K562 (cell line): ENCODE measurements around the gene DIP2A. TPM values are rescaled to one million over a fixed set of nuclear protein-coding genes. Genes with fewer than 3 reads are reported as not detected.

ENCODE experiments used
- ATAC-seq: fragments of 200-7000 bp; cut with Tn5 transposase; 3 replicates; pipeline ENCODE4 v1.9.1; 2020; ENCODE audit warnings: moderate library complexity
- BruUV-seq: library from RNA; stranded (reverse); fragments of 400-500 nt; replicated peaks from 2 replicates; lab custom pipeline; 2021; lab: Mats Ljungman, UMichigan
- CTCF ChIA-PET: fragments of 300-600 bp; formaldehyde crosslinking; extraction: SDS; loops from one replicate; lab custom pipeline; 2021; ENCODE audit warnings: low intra/inter-chr PET ratio; lab: Yijun Ruan, JAX
- POLR2A ChIA-PET: fragments of 300-600, 350-650 bp; sonication (Branson Sonifier 250); formaldehyde crosslinking; extraction: SDS; loops from one replicate; lab custom pipeline; 2021; ENCODE audit warnings: antibody characterized with exemption, inconsistent platforms; lab: Yijun Ruan, JAX
- DNase-seq, 4 experiments: peaks; one replicate each; pipeline versions ENCODE4 v3.0.0 to v3.0.0-alpha.2; 2011 to 2018; ENCODE audit warnings: low spot score in 3 of 4, mixed read lengths in 3 of 4; ENCODE audit errors: extremely low read depth in 1 of 4
- FAIRE-seq: peaks from 2 replicates; lab custom pipeline; 2011; peaks lifted over from hg19 to GRCh38; lab: Jason Lieb, UNC
- H2AFZ ChIP-seq: 2 replicates; pipeline ENCODE4 v1.6.0; 2011; ENCODE audit warnings: low read depth, low read length, control low read depth, inconsistent platforms
- H3K27ac ChIP-seq: fragments of 200-600 bp; 3 replicates; pipeline ENCODE4 v1.8.0; 2011; ENCODE audit warnings: low read depth, mild to moderate bottlenecking, control low read depth, inconsistent platforms, low read length, moderate library complexity, mixed read lengths; ENCODE audit errors: extremely low read depth
- H3K27me3 ChIP-seq, 2 experiments: fragments of 300-600 bp in 1 of 2; 2 replicates in 1 of 2; 3 replicates in 1 of 2; pipeline versions ENCODE4 v1.6.0 to v1.8.0; 2011; ENCODE audit warnings: inconsistent platforms in 2 of 2, low read length in 2 of 2, mild to moderate bottlenecking in 1 of 2, mixed read lengths in 1 of 2, moderate library complexity in 1 of 2; ENCODE audit not compliant: control insufficient read depth in 2 of 2, insufficient read depth in 2 of 2
- H3K36me3 ChIP-seq: fragments of 300-600 bp; 3 replicates; pipeline ENCODE4 v1.8.0; 2011; ENCODE audit warnings: mild to moderate bottlenecking, low read length, inconsistent platforms; ENCODE audit not compliant: control insufficient read depth, insufficient read depth
- H3K4me1 ChIP-seq, 2 experiments: fragments of 200-600 bp in 1 of 2; replicated peaks in 1 of 2; 2 replicates in 1 of 2; 3 replicates in 1 of 2; pipeline versions ENCODE4 v1.5.1 to v1.8.0; 2011; ENCODE audit warnings: inconsistent platforms in 2 of 2, low read length in 2 of 2, mild to moderate bottlenecking in 1 of 2, mixed read lengths in 1 of 2, moderate library complexity in 1 of 2; ENCODE audit not compliant: control insufficient read depth in 2 of 2, insufficient read depth in 2 of 2
- H3K4me2 ChIP-seq: 2 replicates; pipeline ENCODE4 v1.6.1; 2011; ENCODE audit warnings: low read length, control low read depth, inconsistent platforms, mixed read lengths; ENCODE audit not compliant: insufficient read depth
- H3K4me3 ChIP-seq: fragments of 200-600 bp; sonication (generic), shearing (Covaris generic); 2 replicates; pipeline ENCODE4 v1.5.1; 2016; ENCODE audit warnings: control low read depth, inconsistent platforms
- H3K79me2 ChIP-seq: fragments of 200-600 bp; 3 replicates; pipeline ENCODE4 v1.8.0; 2011; ENCODE audit warnings: low read length, inconsistent platforms; ENCODE audit not compliant: control insufficient read depth, insufficient read depth
- H3K9ac ChIP-seq, 2 experiments: 2 replicates each; pipeline versions ENCODE4 v1.6.0 to v1.6.1; 2011; ENCODE audit warnings: low read depth in 2 of 2, low read length in 2 of 2, control low read depth in 1 of 2, inconsistent platforms in 1 of 2, mild to moderate bottlenecking in 1 of 2, mixed read lengths in 1 of 2; ENCODE audit not compliant: insufficient read depth in 1 of 2
- H3K9me1 ChIP-seq: one replicate; pipeline ENCODE4 v1.6.0; 2011; ENCODE audit warnings: inconsistent platforms, mild to moderate bottlenecking, low read length, moderate library complexity; ENCODE audit not compliant: control insufficient read depth, insufficient read depth
- H3K9me3 ChIP-seq: replicated peaks from 2 replicates; pipeline ENCODE4 v1.5.1; 2011; ENCODE audit warnings: low read depth, low read length, inconsistent platforms; ENCODE audit not compliant: control insufficient read depth, insufficient read depth
- H4K20me1 ChIP-seq: replicated peaks from 2 replicates; pipeline ENCODE4 v1.6.1; 2011; ENCODE audit warnings: low read length, inconsistent platforms, mixed read lengths; ENCODE audit not compliant: control insufficient read depth, insufficient read depth
- BCOR ChIP-seq: fragments of 450-650 bp; IDR thresholded peaks from 2 replicates; pipeline ENCODE4 v1.6.1; 2016
- BDP1 ChIP-seq: IDR thresholded peaks from 3 replicates; pipeline ENCODE4 v1.6.1; 2011; ENCODE audit not compliant: insufficient read length, insufficient read depth
- CBX2 ChIP-seq: fragments of 200-600 bp; sonication (generic); IDR thresholded peaks from one replicate; pipeline ENCODE4 v1.6.1; 2012; ENCODE audit warnings: mild to moderate bottlenecking, low read length, inconsistent platforms; ENCODE audit not compliant: insufficient read depth, poor library complexity, severe bottlenecking
- CHCHD3 ChIP-seq: fragments of 250-450 bp; sonication (Bioruptor Pico); IDR thresholded peaks from 2 replicates; pipeline ENCODE4 v2.1.2; 2022; ENCODE audit warnings: mild to moderate bottlenecking
- COPS2 ChIP-seq: fragments of 450-650 bp; conservative IDR thresholded peaks from 2 replicates; pipeline ENCODE4 v1.6.1; 2016; ENCODE audit warnings: mild to moderate bottlenecking, moderate library complexity
- DIDO1 ChIP-seq: fragments of 450-650 bp; IDR thresholded peaks from 2 replicates; pipeline ENCODE4 v1.6.1; 2016; ENCODE audit warnings: low read depth, missing biosample characterization, missing genetic modification characterization
- HDAC8 ChIP-seq: fragments of 450-650 bp; IDR thresholded peaks from 2 replicates; pipeline ENCODE4 v1.6.1; 2016; ENCODE audit warnings: mild to moderate bottlenecking, missing genetic modification characterization, moderate library complexity, missing compliant biosample characterization
- HNRNPK ChIP-seq: fragments of 200-400 bp; formaldehyde crosslinking; IDR thresholded peaks from one replicate; pipeline ENCODE4 v1.6.1; 2018; ENCODE audit warnings: mild to moderate bottlenecking, low read depth, low read length; ENCODE audit not compliant: poor library complexity, severe bottlenecking
- ILF3 ChIP-seq: fragments of 450-650 bp; IDR thresholded peaks from 2 replicates; pipeline ENCODE4 v1.6.1; 2018; ENCODE audit warnings: antibody characterized with exemption, mild to moderate bottlenecking, moderate library complexity, borderline replicate concordance
- KDM4B ChIP-seq, 2 experiments: fragments of 450-650 bp in 1 of 2; sonication (generic) in 1 of 2; IDR thresholded peaks; 2 replicates each; pipeline ENCODE4 v1.6.1; 2016 to 2017; ENCODE audit warnings: borderline replicate concordance in 2 of 2, antibody characterized with exemption in 1 of 2, low read depth in 1 of 2, mild to moderate bottlenecking in 1 of 2
- LCOR ChIP-seq: sonication (generic); formaldehyde crosslinking; IDR thresholded peaks from 2 replicates; pipeline ENCODE4 v1.8.0; 2022; ENCODE audit warnings: mild to moderate bottlenecking, missing genetic modification reagents
- MBD2 ChIP-seq: sonication (generic); IDR thresholded peaks from 2 replicates; pipeline ENCODE4 v1.6.1; 2016; ENCODE audit warnings: low read depth, borderline replicate concordance
- PHB2 ChIP-seq: fragments of 450-650 bp; IDR thresholded peaks from 2 replicates; pipeline ENCODE4 v1.6.1; 2017; ENCODE audit warnings: low read depth
- SIN3B ChIP-seq: fragments of 450-650 bp; IDR thresholded peaks from 2 replicates; pipeline ENCODE4 v1.6.1; 2017; ENCODE audit warnings: low read depth, mild to moderate bottlenecking, moderate library complexity
- STAT5A ChIP-seq: IDR thresholded peaks from 2 replicates; pipeline ENCODE4 v1.6.1; 2012; ENCODE audit warnings: low read length, inconsistent platforms, borderline replicate concordance
- ZBTB1 ChIP-seq: sonication (generic); formaldehyde crosslinking; IDR thresholded peaks from 2 replicates; pipeline ENCODE4 v1.8.1; 2023; ENCODE audit warnings: missing genetic modification reagents, low read depth, mild to moderate bottlenecking, borderline replicate concordance
- ZBTB17 ChIP-seq: fragments of 450-650 bp; formaldehyde crosslinking; IDR thresholded peaks from 2 replicates; pipeline ENCODE4 v1.4.0; 2020; ENCODE audit warnings: mild to moderate bottlenecking
- ZSCAN29 ChIP-seq: fragments of 450-650 bp; IDR thresholded peaks from 2 replicates; pipeline ENCODE4 v1.6.1; 2017
- WGBS: fragments of 100-300 bp; shearing (Covaris generic); methylation state at CpG from one replicate; pipeline ENCODE4 v1.1.6; 2016; ENCODE audit warnings: low coverage, mixed read lengths; ENCODE audit not compliant: insufficient coverage; ENCODE audit errors: missing lambda C conversion rate; 5-methylcytosine and 5-hydroxymethylcytosine counted together
- in situ Hi-C: fragments of 300-500 bp; cut with MboI; formaldehyde crosslinking; loops from 4 replicates; pipeline ENCODE4 v1.15.0; 2018; ENCODE audit warnings: inconsistent platforms, mixed read lengths
- intact Hi-C: fragments of 100-400 bp; cut with micrococcal nuclease; formaldehyde crosslinking; loops from 2 replicates; pipeline ENCODE4 v1.14.2; 2022
- polyA plus RNA-seq, 8 experiments: library from polyadenylated mRNA; depleted of rRNA in 4 of 8; stranded (reverse) in 5 of 8; unstranded in 3 of 8; fragments of >200 nt; fragmentation: Nextera tagmentation in 2 of 8; fragmentation: Illumina TruSeq in 1 of 8; extraction: Ambion mirVana in 2 of 8; extraction: Trizol in 1 of 8; gene quantifications; 2 replicates each; pipeline versions ENCODE4 v1.2.1 to v1.2.3, GENCODE V29; 2011 to 2014; ENCODE audit warnings: inconsistent platforms in 1 of 8, missing spikeins in 1 of 8
- total RNA-seq, 7 experiments: library from RNA; depleted of rRNA in 6 of 7; stranded (reverse); fragments of >200 nt in 6 of 7; fragmentation: Illumina TruSeq in 2 of 7; extraction: Trizol in 2 of 7; gene quantifications; 2 replicates each; pipeline versions ENCODE4 v1.2.1 to v1.2.3, GENCODE V29; 2011 to 2021; ENCODE audit warnings: low replicate concordance in 1 of 7
- TF ChIP-seq, protein P1 (sequence below): fragments of 250-450 bp; sonication (Bioruptor Pico); IDR thresholded peaks from 2 replicates; pipeline ENCODE4 v1.5.0; 2020; ENCODE audit warnings: mild to moderate bottlenecking, borderline replicate concordance
- TF ChIP-seq, protein P2 (sequence below): fragments of 150-350 bp; conservative IDR thresholded peaks from 2 replicates; pipeline ENCODE4 v1.6.1; 2014; ENCODE audit warnings: low read length

The DIP2A gene
- total and polyA plus RNA-seq, 9 of the 15 experiments (the other 6 are each of a cell fraction or from before 2014, with no cell fraction given), result 4.3 to 34.5 (median 20.3) TPM

DNA sequence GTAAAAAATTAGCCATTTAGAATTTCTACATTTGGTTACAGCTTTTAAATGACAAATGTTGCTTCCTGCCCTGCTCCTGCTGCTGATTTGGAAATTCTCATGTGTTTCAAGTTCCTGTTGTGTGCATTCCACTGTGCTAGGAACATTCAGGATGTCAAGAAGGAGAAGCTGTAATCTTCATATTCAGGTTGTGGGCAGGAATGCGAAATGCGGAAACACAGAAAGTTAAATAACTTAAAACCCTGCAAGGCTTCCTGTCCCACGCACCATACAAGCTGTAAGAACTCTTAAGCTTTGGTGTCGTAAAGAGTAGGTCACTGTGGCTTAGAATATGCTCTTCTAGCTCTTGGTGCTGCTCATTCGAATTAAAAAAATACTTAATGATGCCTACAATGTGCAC, 93.6 kb downstream of the DIP2A start:
- H2AFZ ChIP-seq, result no peak overlapping the region
- ChIA-PET CTCF (no interaction called here), POLR2A (interaction anchor here (0.8 to 1.1 kb wide), 3 partner anchors 8 to 333 kb away, joined by 3 read pairs; no protein-coding TSS in a partner anchor)
- H3K4me1 ChIP-seq, result peaks cover 0 to 11% of the 10 kb centered on the region in 2 experiments; a peak in 2 of 5 replicates
- no peak for DNase-seq
- 78% methylated on average over 5 of the region's 5 CpGs for WGBS
- TF ChIP-seq, protein P1, sequence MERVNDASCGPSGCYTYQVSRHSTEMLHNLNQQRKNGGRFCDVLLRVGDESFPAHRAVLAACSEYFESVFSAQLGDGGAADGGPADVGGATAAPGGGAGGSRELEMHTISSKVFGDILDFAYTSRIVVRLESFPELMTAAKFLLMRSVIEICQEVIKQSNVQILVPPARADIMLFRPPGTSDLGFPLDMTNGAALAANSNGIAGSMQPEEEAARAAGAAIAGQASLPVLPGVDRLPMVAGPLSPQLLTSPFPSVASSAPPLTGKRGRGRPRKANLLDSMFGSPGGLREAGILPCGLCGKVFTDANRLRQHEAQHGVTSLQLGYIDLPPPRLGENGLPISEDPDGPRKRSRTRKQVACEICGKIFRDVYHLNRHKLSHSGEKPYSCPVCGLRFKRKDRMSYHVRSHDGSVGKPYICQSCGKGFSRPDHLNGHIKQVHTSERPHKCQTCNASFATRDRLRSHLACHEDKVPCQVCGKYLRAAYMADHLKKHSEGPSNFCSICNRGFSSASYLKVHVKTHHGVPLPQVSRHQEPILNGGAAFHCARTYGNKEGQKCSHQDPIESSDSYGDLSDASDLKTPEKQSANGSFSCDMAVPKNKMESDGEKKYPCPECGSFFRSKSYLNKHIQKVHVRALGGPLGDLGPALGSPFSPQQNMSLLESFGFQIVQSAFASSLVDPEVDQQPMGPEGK (CRISPR knock-in tag), result no peak
- TF ChIP-seq CHCHD3 (CRISPR knock-in tag) (no peak), HDAC8 (no peak), PHB2 (no peak), STAT5A (no peak), SIN3B (no peak), ZSCAN29 (no peak), KDM4B (IDR thresholded peaks at IDR 0.05; ENCODE audit: borderline replicate concordance in 2 of 2, low read depth in 1 of 2) (no peak), DIDO1 (tag) (no peak), ZBTB17 (no peak), COPS2 (no peak), ZBTB1 (CRISPR knock-in tag) (no peak), LCOR (no peak), BDP1 (no peak), BCOR (no peak), CBX2 (no peak), ILF3 (no peak), HNRNPK (no peak), MBD2 (no peak)
- TF ChIP-seq, protein P2, sequence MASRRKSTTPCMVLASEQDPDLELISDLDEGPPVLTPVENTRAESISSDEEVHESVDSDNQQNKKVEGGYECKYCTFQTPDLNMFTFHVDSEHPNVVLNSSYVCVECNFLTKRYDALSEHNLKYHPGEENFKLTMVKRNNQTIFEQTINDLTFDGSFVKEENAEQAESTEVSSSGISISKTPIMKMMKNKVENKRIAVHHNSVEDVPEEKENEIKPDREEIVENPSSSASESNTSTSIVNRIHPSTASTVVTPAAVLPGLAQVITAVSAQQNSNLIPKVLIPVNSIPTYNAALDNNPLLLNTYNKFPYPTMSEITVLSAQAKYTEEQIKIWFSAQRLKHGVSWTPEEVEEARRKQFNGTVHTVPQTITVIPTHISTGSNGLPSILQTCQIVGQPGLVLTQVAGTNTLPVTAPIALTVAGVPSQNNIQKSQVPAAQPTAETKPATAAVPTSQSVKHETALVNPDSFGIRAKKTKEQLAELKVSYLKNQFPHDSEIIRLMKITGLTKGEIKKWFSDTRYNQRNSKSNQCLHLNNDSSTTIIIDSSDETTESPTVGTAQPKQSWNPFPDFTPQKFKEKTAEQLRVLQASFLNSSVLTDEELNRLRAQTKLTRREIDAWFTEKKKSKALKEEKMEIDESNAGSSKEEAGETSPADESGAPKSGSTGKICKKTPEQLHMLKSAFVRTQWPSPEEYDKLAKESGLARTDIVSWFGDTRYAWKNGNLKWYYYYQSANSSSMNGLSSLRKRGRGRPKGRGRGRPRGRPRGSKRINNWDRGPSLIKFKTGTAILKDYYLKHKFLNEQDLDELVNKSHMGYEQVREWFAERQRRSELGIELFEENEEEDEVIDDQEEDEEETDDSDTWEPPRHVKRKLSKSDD, result no peak
- H3K9ac ChIP-seq, result no peak overlapping the region
- H3K79me2 ChIP-seq, result no peaks in the 10 kb centered on the region
- no peak overlapping the region for H3K4me2 ChIP-seq
- H4K20me1 ChIP-seq, result no peaks in the 10 kb centered on the region
- H3K4me3 ChIP-seq, result no peak overlapping the region
- no TSS peak for BruUV-seq
- no peak overlapping the region for H3K27ac ChIP-seq
- peaks cover 44% of the 10 kb centered on the region; the same call in 2 of the 3 replicates for H3K36me3 ChIP-seq
- H3K9me3 ChIP-seq, result no peaks in the 10 kb centered on the region
- no peak for FAIRE-seq
- no peaks in the 10 kb centered on the region for H3K9me1 ChIP-seq
- H3K27me3 ChIP-seq, result no peaks in the 10 kb centered on the region
- ATAC-seq, result no peak
- in situ Hi-C loops, result no loop called here
- intact Hi-C loops, result no loop called here
